GM12872 (cell line): ENCODE measurements around the gene TTLL7.

ENCODE experiments used
- CTCF ChIP-seq: IDR thresholded peaks from 3 replicates; pipeline ENCODE4 v1.5.1; 2011; ENCODE audit warnings: low read depth, mild to moderate bottlenecking, low read length, moderate library complexity; ENCODE audit not compliant: insufficient read depth

The TTLL7 gene

GRCh38 chr1:83897516-83897915 lies 101.4 kb downstream of the TTLL7 start:
- TF ChIP-seq CTCF = no peak

GRCh38 chr1:83896299-83896698 lies 102.6 kb downstream of the TTLL7 start:
- no peak for TF ChIP-seq CTCF

- TF ChIP-seq CTCF = no peak
Observed at GRCh38 chr1:83889707-83890106, 109.2 kb downstream of the TTLL7 start.

- TF ChIP-seq CTCF = no peak
Observed at GRCh38 chr1:83887483-83887882, 111.4 kb downstream of the TTLL7 start.

- no peak for TF ChIP-seq CTCF
Observed at GRCh38 chr1:83883979-83884378, 115.0 kb downstream of the TTLL7 start.

GRCh38 chr1:83882906-83883305 lies 116.0 kb downstream of the TTLL7 start:
- TF ChIP-seq CTCF = peak; percentile 26; the same call in 1 of the 3 replicates

GRCh38 chr1:83872515-83872914 lies 126.4 kb downstream of the TTLL7 start:
- no peak for TF ChIP-seq CTCF

- no peak for TF ChIP-seq CTCF
Observed at GRCh38 chr1:83864991-83865390, 133.9 kb downstream of the TTLL7 start.
